DMS114 treated with DMSO at 0.1 percent for 48 hours (cell line): ENCODE measurements around the gene SMARCA4.

ENCODE experiments used
- DNase-seq: peaks from one replicate; lab custom pipeline; 2025; ENCODE audit not compliant: unreplicated experiment; lab: John Stamatoyannopoulos, UW

Gene SMARCA4

DNA sequence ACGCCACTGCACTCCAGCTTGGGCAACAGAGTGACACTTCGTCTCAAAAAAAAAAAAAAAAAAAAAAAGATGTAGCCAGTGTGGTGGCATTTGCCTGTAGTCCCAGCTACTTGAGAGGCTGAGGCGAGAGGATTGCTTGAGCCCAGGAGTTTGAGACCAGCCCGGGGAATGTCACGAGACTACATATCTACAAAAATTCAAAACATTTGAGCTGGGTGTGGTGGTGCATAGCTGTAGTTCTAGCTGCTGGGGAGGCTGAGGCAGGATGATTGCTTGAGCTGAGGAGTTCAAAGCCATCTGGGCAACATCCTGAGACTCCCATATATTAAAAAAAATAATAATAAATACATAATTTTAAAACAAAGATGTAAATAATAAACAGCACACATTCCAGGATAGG, 46.6 kb downstream of the SMARCA4 start:
- DNase-seq, result no peak

DNA sequence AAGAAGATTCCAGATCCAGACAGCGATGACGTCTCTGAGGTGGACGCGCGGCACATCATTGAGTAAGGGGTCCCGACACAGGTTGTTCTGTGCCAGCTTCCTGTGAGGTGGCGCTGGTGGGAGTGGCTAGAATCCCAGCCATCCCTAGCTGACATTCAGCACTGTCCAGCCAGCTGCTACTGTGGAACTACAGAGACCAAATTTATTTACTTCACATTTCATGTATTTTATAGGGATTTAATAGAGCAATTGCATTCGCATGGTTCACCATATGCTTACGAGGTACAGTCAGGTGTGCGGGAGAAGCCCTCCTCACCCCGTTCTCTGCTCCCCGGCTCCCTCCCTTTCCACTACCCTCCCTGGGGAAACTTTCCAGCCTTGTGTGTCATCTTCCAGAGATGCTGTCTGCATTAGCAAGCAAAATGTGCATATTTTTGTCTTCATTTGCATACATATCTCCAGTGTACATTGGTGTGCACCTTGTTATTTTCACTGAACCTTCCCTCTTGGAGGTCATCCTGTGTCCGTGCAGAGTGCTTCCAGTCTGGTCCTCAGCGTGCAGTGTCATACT, 47.2 kb downstream of the SMARCA4 start:
- no peak for DNase-seq

DNA sequence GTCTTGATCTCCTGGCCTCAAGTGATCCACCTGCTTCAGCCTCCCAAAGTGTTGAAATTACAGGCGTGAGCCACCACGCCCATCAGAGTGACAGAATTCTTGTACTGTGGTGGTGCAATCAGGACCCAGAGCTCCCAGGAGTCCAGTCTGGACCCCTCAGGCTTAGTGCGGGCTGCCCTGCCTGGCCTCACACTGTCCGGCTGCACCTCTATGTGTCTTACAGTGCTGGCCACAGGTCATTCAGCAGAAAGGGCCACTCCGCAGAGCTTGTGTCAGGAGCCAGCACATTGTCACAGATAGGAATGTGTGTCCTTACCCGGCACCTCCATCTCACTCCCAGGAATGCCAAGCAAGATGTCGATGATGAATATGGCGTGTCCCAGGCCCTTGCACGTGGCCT, 49.2 kb downstream of the SMARCA4 start:
- no peak for DNase-seq

DNA sequence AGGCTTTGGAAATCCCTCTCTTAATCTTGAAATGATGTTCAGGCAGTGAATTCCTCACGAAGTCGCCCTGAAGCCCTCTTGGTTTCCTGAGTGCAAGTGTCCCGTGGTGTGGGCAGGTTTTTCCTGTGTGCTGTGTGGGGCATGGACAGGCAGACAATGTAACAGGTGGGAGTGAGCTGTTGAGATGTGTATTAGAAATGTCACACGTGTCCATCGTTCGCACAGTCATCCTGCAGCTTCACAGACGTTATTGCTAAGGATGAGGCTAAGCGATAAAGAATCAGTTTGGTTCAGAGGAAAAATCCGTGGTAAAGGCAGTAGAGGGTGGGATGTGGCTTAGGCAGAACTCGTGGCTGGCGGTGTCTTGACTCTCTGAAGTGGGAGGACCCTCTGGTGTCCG, 51.7 kb downstream of the SMARCA4 start:
- DNase-seq, result no peak

DNA sequence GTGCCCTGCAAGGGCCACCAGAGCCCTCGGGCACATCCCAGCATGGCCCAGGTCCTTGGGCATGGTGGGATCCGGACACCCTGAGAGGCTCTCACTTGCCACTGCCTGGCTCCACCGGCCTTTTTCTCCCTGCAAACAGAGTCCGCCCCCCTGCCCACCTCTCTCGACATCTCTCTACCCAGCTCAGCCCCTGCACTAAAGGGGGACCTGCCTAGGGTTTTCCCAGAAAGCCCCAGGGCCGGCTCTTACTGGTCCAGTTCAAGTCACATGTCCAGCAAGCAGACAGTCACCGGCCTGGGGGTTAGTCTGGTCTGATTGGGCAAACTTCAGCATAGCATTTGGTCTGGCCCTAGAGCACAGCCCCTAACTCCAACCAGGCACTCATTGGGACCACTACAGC, 52.9 kb downstream of the SMARCA4 start:
- DNase-seq, result no peak

DNA sequence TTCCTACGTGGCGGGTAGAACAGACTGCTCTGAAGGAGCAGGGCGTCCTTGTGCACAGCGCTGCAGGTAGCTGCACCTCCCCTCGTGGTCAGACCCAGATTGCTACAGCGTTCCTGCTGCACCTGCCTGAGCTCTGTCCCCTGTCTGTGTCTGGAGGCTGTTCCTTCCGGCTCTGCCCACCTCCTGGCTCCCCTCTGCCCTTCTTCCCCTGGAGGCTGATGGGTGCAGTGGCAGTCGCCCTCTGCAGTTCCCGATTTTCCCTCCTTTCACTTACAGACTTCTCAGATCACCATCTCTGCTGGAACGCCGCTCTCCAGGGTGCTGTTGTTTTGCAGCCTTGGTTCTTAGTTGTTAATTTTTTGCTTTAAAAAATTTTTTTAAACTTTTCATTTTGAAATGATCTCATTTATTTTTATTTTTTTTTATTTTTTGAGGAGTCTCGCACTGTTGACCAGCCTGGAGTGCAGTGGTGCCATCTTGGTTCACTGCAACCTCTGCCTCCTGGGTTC, 53.6 kb downstream of the SMARCA4 start:
- DNase-seq, result no peak

DNA sequence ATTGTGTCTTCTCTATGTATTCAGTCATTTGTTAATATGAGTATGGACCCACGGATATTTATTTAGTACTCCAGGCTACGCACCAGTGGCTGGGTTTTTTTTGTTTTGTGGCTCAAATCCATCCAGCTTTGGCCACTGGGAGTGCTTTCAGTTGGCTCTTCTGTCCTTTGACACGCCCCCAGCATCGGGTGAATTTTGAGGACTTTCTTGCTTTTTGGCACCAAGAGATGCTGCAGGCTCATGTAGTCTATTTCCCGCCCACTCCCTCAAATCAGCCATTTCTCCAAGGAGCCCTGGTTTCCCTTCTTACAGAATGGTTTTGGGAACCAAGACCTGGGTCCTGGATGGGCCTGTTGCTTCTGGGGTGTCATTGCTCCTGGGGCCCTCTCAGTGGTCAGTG, 55.8 kb downstream of the SMARCA4 start:
- DNase-seq, result no peak

DNA sequence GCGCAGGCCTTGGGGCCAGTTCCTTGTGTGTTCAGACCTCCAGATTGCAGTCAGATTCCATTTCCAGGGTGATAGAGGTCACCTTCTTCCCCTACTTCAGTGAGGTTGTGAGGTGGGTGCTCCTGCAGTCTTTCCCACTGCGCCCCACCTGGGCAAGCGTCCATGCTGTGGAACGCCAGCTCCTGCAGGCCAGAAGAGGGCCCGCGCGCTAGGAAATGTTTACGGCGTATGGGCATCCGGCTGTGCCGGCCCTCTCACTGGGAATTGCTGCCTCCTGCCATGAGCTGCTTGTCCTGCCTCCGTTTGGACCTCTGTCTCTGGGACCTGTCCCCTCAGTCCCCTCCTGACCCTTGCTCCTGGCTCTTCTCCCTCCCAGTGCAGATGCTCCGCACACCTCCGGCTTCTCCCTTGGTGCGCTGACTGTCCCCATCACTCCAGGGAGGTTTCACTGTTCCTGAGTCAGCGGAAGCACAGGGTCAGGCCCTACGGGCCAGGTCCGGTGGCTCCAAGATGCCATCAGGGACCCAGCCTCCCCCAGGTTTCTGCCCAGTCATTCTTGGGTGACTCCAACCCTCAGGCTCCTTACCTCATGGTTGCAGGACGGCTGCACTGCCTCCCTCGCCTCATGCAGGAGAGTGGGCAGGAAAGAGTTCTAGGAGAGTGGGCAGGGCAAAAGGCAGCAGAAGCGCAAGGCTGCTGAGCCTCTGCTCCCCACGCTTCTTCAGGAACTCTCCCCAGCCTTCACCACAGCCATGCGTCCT, 56.6 kb downstream of the SMARCA4 start:
- DNase-seq, result no peak

DNA sequence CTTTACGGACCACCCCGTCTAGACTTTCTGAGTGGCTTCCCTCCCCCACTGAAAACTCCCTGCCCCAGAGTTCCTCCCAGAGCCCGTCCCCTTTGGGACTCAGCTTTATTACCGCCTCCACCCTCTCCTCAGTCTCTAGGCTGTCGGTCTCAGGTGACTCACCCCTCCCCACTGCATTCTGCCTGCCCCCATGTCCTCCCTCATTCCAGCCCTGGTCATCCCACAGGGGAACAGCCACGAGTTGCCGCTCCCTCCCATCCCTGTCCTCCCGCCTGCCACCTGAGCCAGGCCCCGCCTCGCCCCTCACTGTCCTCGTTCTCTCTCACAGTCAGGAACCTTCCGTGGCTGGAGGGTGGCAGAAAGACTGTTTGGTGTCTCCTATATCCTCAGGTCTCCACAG, 57.3 kb downstream of the SMARCA4 start:
- DNase-seq, result no peak

DNA sequence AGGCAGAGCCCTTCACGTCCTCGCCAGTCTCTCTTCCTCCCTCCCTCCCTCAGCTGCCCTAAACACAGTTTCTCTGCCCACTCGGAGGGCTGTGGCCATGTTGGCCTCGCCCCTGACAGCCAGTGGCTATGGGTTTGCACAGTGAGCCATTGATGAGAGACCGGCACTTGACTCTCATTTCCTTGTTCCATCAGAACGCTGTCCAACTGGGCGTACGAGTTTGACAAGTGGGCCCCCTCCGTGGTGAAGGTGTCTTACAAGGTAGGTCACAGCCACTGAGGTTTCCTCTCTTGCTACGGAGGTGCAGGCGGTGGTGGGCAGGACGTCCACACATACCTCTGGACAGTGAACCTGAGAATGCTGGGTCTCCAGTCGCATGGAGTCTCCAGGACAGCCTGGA, 57.9 kb downstream of the SMARCA4 start:
- DNase-seq, result no peak

DNA sequence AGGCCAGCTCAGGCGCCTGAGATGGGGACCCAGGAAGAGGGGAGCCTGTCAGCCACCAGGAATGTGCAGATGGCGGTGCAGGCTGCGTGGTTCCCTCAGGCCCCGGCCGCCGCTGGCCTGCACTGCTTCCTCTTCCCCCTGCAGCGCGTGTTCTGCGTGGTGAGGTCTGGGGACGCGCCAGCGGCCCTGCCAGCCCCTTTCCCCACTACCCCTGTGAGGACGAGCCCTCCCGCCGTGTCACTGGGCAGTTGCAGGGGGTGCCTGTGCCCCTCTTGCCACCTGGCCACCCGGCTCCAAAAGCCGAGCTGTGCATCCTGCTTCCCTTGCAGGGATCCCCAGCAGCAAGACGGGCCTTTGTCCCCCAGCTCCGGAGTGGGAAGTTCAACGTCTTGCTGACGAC, 58.4 kb downstream of the SMARCA4 start:
- no peak for DNase-seq

DNA sequence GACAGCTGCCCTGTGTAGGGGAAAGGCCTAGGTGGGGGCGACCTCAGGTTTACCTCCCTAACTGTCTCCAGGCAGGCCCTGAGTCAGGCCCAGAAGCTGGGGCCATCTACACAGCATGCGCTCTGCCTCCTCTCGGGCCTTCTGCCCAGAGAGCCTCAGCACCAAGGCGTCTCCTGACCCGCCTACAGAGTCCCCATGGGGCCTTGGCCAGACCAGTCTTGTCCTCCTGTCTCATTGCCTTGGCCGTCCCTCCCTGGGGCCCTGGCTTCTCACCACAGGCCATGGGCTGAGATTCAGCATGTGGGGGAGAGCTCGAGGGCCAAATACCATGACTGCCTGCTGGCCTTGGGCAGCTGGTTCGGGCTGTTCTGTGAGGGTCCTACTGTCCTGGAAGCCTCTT, 59.0 kb downstream of the SMARCA4 start:
- no peak for DNase-seq

DNA sequence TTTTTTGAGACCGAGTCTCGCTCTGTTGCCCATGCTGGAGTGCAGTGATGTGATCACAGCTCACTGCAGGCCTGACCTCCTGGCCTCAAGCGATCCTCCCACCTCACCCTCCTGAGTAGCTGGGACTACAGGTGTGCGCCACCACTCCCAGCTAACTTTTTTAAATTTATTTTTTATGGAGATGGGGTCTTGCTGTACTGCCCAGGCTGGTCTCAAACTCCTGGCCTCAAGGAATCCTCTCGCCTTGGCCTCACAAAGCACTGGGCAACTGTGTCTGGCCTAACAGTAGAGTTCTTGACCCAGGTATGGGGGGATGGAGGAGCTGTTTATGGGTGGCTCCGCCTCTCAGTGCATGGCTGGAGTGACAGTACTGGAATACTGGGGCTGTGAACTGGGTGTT, 59.6 kb downstream of the SMARCA4 start:
- no peak for DNase-seq

DNA sequence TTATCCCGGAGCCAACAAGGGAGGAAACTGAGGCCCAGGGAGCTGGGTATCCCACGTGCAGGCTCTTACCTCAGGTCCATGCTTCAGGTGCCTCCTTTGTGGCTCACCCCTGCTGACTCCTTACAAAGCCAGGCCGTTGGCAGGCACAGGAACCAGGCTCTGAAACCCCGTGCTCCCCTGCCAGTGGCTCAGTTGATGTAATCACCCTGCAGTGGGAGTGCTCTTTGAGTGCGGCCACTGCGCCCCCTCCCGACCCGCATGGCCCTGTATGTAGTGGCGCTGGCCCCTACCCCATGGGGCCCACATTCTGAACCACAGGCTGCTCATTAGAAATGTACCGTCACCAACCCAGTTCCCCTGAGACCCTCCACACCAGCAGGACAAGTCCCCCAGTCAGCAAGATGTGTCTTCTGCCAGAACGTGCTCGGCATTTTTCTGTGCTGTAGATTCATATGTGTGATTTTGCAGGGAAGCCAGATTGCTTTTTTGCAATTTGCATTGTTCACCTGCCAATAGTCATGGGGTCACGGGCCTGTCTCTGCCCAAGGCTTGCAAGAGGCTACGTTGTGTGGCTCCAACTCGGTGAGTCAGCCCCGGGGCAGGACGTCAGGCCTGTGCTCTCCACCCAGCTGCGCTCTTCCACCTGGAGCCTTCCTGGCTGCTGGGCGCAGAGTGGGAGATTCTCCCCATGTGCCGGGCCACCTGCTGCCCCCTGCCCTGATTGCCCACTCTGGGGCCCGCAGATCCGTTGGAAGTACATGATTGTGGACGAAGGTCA, 60.3 kb downstream of the SMARCA4 start:
- DNase-seq, result no peak

DNA sequence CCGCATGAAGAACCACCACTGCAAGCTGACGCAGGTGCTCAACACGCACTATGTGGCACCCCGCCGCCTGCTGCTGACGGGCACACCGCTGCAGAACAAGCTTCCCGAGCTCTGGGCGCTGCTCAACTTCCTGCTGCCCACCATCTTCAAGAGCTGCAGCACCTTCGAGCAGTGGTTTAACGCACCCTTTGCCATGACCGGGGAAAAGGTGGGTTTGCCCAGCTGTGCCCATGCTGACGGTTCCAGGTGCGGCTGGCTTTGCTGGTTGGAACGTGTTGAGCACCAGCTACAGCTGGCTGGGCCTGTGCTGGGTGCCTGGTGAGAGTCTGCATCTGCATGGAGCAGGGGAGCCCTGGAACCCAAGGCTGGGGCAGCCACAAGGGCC, 60.9 kb downstream of the SMARCA4 start:
- no peak for DNase-seq

DNA sequence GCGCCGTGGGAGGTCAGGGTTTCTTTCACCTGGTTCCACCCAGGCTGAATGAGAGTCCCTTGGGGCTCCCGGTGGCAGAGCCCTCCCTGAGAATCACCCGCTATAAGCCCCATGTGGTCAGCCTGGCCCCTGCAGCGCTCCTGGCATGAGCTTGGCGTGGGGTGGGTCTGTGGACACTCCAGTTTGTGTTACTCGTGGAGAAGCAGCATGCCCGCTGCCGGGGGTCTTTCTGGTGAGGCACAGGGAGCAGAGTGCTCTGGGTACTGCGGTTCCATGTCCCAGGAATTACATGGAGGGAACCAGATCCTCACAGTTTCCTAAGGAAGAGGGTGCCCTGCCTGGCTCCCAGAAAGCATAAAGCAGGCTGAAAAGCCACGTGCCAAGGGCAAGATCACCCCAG, 62.2 kb downstream of the SMARCA4 start:
- DNase-seq, result no peak

DNA sequence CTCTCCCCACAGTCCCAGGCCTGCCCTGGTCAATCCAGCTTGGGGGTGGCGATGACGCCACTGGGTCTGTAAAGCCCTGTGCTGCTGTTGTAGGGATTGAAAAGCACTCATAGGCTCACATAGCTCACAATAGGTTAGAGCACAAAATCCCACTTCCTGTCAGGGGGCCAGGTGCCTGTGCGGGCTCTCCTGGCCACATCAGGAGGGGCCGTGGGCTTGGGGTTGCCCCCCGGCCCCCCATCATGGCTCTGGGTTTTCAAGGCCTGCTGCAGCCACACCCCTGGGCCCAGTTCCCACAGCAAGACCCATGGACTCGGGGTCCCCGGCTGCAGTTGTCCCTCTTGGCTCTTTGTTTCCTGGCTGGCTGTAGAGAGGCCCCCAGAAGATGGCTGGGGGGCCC, 62.9 kb downstream of the SMARCA4 start:
- DNase-seq, result no peak

DNA sequence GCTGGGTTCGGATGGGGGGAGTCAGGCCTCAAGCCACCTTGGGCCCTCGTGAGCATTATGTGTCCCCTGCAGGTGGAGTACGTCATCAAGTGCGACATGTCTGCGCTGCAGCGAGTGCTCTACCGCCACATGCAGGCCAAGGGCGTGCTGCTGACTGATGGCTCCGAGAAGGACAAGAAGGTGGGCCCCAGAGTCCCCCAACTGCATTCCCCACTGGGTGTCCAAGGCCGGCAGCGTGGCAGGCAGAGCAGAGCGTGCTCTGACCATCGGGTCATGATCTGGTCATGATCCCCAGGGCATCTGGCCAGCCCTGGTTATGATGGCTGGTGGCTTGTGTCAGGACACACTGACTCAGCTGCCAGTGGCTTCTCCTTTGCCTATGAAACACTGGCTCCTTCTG, 63.4 kb downstream of the SMARCA4 start:
- DNase-seq, result no peak

DNA sequence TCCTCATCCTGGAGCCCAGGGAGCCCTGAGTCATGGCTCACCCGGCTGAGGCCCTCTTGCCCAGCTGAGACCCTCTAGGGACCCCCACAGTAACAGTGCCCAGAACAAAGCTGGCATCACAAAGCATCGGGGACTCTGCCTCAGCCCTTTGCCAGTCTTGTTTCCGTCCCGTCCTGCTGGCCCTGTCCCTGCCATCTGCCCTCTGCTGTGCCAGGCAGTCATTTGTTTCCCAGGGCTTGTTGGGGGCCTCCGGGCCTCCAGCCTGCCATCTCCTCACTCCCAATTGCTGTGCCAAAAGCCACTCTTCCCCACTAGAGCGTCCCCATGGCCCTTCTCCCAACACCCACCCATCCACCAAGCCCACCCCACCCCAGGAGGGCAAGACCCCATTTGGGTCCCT, 64.2 kb downstream of the SMARCA4 start:
- DNase-seq, result no peak

DNA sequence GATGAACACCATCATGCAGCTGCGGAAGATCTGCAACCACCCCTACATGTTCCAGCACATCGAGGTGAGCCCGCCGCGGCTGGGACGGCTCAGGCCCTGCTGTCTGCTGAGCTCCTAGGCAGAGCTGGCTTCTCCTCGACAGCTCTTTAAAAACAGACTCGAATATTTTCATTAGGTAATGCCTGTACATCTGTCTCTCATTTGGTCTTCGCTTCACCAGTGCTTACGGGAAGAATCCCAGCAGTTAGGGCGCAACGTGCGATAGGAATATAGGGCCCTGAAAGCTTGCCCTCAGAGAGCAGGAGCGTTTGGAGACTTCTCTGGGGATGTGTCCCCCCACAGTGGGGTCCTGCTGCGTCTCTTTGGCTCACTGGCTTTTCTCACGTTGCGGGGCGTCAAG, 64.6 kb downstream of the SMARCA4 start:
- DNase-seq, result no peak

DNA sequence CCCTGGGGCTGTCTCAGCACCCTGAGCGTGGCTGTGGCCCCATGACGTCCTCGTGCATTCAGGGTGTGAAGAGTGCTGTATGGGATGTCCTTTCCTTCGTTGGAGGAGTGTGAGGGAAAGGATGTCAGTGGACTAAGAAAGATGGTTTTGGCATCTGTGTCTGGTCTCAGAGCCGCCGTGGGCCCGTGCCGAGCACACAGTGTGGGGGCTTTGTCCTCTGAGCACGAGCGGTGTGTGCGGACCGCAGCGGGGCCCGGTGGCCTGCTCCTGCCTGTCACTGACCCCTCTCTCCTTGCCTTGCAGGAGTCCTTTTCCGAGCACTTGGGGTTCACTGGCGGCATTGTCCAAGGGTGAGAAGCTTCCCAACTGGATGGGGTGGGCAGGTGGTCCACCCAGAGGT, 65.2 kb downstream of the SMARCA4 start:
- DNase-seq, result no peak

DNA sequence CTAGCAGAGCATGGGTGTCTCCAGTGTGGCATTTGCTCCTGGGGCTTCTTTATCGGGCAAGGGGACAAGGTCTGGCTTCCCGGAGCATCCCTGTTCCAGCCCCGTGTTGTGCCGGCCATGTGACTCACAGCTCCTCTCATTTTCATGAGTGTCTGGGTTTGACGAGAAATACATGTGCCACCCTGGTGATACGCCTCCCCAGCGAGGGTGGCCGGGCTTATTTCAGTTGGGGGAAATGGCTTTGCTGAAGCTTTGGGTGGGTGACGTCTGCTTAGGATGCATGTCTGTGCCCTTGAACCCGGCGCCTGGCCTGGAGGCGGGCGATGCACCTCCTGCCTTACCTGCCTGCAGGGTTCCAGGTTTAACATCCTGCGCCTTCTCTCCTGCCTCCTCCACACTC, 66.6 kb downstream of the SMARCA4 start:
- DNase-seq, result no peak
